Measurements from ENCODE around the gene DPP9.
"Not testable (repeated sequence)": the region's sequence is repeated elsewhere in the genome, so short reads cannot be mapped to it uniquely, and the experiment has no call there.

The DPP9 gene

DNA sequence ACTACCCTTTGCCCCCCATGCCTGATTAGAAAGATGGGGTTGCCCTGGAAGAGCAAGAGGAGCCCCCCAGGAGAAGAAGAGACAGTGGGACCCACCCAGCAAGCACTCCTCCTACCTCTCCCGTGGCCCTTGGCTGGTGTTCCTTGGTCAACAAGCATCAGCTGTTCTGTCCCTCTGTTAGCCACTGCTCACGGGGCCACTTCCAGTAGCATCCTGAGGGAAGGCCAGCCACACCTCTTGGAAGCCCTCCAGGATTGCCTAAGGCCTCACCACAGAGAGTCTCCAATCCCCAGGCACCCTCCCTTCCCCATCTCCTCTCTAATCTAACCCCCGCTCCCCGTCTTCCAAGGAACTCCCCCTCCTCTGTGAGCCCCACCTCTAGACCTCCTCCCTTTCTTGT is 15.1 kb upstream of the DPP9 start:
- DNase-seq = no peak

DNA sequence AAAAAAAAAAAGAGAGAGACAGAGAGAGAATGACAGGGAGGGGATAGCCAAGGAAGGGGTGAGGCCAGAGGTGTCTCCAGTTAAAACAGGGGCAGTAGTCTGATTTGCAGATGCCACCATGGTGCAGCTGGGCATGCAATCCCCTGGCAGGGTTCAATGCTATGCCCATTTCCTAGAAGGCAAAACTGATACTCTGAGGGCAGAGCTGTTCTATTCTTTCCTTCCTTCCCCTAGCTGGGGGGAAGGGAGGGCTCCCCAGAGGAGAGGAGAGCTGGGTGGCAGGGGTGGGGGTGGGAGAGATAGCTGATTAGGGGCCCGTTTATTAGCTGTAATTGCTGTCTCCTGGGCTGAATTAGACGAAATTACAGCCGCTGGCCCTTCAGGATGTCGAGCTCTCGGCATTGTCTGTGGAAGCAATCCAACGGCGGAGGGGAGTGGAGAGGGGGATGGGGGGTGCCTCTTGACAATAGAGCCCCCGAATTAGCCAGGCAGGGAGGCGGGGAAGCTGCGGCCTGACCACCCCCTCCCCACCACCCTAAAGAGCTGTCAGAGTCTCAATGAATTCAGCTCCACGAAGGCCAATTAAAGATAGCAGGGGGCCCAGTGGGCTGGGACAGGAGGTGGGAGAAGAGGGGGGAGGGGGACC is 14.4 kb upstream of the DPP9 start:
- DNase-seq = no peak

DNA sequence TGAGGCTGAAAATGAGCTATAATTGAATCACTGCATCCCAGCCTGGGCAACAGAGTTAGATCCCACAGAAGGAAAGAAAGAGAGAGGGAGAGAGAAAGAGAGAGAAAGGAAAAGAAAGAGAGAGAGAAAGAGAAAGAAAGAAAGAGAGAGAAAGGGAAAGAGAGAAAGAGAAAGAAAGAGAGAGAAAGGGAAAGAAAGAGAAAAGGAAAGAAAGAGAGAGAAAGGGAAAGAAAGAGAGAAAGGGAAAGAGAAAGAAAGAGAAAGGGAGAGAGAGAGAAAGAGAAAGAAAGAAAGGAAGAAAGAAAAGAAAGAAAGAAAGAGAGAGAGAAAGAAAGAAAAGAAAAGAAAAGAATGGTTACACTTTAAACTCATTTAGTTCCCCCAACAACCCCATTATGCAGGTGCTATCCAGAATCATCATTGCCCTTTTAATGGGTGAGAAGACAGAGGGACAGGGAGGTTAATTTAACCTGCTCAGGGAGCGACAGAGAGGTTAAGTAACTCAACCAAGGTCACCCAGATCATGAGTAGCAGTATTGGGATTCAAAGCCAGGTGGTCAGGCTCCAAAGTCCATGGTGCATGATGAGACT is 10.2 kb upstream of the DPP9 start:
- DNase-seq = no peak

DNA sequence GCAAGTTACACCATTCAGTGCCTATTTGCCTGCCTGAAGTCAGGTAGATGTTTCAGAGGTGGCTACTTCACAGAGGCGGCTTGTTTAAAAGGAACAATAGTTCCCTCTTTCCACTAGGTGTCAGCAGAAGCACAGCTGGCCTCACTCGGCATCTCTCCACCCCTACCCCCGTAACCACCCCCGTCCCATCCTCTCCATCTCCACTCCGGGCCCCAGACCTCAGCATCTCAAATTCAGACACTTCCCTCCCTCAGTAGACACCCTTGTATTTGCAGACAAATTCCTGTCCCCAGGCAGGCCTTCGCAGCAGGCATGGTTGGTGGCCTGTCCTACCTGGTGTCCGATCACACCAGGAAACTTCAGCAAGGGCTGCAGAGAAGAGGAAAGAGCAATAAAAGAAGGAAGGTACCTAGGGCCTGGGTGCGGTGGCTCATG is 9.1 kb upstream of the DPP9 start:
- DNase-seq = peak; percentile 71

DNA sequence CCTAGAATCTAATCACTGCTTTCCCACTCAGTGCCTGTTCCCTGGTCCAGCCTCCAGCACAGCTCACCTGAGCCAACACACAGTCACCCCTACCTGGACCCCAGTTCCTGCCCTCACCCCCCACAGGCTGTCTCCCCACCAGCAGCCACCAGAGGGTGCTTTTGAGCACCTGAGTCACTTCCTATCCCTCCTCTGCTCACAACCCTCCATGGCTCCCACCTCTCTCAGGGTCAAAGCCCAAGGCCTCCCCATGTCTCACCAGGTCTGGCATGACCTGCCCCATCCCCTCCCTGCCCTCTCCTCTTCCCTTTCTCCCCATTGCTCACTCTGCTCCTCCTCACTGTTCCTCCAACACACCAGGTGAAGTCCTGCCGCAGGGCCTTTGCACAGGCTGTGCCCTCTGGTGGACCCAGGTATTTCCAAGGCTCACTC is 7.1 kb upstream of the DPP9 start:
- DNase-seq = peak; percentile 85

DNA sequence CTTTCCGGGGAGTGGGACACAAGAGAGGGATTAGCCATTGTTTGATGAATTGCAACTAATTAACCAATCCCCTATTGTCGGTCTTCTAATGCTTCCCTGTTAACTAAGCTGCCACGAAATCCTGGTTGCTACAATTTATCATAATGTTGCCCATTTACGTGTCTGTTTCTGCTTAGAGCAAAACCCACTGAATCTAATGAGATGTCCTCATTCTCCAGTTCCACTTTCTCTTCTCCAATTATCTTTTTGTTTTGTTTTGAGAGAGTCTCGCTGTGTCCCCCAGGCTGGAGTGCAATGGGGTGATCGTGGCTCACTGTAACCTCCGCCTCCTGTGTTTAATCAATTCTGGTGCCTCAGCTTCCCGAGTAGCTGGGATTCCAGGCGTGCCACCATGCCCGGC is 5.2 kb upstream of the DPP9 start:
- DNase-seq = no peak

DNA sequence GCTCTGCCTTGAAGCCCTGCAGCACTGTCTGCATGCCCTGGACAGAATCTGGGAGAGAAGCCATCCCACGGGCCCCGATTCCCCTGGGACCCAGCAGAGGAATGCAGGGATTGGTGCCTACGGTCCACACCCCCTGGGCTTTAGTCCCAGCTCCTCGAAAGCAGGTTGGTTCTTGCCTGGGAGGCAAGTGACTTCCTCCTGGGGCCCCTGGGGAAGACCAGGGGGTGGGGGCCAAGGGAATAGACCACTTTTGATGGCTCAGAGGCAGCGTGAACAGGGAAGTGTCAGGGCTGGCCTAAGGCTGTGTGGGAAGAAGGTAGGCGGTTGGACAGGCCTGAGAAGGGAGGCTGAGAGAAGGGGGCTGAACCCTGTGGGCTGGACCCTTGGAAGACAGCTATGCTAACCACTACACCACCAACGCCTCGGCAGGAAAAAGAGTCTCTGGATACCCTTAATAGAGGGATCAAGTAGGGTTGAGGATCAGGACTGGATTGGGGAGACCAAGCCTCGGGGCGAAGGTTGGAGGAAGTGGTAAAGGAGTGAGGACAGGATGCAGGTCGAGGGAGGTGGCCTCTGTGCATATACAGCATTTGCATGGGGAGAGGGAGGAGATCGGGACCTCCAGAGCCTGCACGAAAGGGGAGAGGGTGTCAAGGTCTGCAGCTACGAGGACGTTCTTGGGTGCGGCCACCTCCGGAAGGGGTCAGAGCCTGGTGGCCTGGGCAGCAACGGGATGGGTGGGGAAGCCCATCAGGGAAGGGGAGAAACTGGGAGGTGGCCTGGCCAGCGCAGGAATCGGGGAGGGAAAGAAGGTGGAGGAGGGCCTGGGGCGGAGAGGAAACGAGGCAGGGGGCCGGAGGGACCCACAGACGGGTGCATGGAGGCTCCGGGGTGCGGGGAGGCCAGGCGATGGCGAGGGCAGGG is 709 bp downstream of the DPP9 start:
- DNase-seq = no peak

DNA sequence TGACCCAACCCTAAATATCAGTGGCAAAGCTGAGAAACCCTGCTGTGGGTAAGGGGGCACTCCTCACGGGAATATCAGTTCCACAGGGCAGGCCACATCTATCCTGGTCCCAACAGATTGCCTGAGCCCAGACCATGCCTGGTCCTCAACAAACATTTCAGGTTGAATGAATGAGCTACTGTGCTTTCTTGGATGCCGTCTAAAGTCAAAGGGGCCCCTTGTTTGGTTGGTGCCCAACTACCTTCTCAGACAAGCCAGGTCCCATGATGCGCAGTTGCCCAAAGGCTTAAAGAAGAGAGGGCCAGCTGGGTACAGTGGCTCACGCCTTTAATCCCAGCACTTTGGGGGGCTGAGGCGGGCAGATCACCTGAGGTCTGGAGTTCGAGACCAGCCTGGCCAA is 2.4 kb downstream of the DPP9 start:
- DNase-seq = no peak

DNA sequence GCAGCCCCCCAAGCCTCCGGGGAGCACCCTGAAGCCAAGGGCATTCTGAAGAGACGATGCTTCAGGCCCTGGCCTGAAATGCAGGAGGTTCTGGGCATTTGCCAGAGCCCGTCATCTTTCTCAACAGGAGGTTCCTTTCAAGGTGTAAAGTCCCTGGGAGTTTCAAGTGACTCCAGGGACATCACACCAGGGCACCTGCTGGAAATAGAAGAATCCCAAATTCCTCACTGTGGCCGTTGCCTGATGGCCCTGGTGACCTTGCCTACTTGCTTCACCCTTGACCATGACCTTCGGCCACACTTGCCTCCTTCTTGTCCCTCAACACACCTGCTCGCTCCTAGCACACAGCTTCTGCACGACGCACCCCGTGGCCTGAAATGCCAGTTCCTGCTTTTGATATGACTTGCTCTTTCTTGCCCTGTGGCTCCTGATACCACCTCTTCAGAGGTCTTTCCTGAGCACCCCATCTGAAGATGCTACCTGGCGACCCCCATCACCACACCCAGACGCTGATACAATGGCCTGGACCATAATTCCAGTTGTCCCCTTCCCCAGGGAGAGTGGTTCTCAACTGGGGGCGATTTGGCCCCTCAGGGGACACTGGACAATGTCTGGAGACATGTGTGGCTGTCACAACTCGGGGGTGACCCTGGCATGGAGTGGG is 3.5 kb downstream of the DPP9 start:
- DNase-seq = no peak

DNA sequence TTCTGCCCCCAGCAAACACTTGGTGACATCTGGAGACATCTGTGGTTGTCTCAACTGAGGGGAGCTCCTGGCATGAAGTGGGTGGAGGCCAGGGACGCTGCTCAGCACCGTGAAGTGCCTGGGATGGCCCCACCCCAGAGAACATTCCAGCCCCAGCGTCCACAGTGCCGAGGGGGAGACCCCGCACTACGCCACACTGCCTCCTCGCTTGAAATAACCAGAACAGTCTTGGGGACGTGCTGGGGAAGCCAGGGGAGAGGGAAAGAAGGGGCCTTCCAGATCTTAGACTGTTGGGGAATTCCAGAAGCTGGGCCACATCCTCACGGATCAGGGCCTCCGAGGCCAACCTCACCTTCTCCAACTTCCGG is 4.2 kb downstream of the DPP9 start:
- DNase-seq = no peak

DNA sequence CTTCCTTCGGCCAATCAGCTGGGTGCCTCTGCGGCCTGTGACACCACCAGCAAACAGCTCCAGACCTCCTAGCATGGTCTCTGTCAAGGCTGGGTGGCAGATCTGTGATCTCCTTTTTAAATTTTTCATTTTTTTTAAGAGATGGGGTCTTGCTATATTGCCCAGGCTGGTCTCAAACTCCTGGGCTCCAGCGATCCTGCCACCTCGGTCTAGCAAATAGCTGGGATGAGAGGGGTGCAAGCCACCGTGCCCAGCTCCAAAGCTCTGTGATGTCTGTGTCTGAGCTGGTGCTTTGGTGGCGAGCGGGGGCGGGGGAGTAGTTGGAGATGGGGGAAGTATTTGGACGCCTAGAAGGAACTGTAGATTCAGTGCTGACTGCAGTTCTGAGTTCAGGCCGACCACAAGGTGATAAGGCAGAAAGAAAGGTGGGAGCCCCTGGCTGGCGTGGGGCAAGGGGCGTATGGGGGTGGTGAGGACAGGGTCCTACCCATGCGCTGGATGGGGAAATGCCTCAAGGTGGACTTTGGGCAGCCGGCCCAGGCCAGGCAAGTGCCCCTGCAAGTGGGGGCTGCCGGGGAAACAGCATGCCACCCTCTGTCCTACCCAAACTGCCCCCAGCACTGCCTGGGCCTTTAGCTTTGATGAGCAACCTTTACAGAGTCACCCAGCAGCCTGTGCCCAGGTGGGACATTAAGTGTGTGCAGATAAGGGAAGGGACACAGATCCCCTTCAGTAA is 5.5 kb downstream of the DPP9 start:
- no peak for DNase-seq

DNA sequence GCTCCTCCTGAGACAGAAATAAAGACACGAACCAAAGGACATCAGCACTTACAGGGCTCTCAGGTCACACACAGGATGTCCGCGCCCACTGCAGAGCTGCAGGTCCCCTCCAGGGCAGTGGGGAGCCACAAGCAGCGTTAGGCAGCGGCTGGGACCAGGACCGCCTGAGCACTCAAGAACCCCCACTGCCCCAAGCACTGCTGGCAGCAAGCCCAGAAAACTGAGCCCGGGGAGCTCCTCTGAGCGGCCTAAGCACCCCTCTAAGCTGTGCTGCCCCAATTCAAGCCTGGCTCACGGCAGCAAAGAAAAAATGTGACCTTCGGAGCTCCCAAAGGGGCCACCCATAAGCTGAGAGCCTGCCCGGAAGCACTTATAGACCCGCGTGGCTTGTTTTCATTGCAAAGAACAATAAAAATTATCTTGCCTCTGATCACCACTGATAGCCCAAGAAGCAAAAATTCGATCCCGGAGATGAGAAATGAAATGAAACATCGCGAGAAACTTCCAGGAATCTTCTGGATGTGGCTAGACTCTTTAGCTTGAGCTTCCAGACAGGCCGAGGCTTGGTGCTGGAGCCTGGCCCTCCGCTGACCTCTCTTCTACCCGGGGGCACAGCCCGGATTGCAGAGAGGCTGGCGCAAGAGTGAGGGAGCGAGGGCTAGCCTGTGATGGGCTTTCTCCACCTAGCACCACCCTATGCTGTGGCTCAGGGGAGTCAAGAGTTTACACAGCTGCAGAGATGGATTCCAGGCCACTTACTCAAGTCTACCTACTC is 6.3 kb downstream of the DPP9 start:
- DNase-seq = no peak

DNA sequence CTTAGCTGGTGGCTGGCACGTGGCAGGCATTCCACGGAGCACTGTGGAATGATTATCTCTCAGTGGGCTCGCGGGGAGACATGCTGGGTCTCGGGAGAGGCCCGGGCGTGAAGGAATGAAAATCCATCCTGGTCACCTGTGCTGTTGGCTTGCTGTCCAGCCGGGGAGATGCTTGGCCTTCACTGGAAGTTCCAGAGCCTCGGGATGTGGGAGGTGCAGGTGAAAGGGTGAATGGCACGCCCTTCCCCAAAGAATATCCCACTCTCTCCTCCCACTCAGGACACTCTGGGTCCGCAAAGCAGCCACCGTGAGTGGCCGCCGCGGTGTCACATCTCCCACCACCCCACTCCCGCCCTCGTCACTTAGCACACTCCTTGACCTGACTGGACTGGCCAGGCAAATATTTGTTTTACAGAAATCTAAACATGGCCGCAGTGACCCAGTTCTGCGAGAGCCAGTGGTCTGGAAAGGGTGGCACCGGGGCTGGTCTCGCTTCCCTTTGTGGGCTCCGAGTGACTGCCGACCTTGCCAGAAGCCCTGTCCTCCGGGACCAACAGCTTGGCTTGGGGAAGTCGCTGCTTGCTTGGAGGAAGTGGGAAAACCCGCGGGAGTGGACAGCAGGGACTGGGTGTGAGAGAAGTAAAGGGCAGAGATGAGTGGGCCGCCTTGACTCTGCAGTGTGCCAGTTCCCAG is 8.0 kb downstream of the DPP9 start:
- DNase-seq = no peak

DNA sequence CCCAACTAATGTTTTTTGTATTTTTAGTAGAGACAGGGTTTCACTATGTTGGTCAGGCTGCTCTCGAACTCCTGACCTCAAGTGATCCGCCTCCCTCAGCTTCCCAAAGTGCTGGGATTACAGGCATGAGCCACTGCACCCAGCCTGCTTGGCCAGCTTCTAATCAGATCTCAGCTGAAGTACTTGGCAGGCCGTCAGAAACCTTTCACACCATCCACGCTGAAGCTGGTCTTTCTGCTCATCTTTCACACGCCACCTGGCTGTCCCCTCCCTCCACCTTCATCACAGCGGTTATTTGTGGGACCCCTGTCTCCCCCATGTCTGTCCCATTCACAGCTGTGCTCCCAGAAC is 8.5 kb downstream of the DPP9 start:
- not testable (repeated sequence) for DNase-seq

DNA sequence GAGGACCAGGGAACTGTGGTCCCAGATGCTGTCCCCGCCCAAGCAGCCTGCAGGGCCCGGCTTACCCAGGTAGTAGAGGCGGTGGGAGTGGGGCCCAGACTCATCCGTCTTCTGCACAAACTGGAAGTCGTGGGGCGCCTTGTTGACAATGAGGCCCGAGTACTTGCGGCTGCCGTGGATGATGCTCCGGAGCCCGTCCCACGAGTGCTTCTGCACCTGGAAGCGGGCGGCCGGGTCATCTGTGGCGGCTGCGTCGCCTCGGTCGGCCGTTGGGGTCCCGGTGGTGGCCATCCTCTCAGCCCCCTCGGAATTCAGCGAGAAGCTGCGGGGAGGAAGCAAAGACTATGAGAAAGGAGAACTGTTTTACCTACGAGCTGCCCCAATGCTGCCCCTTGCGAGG is 9.6 kb downstream of the DPP9 start:
- DNase-seq = no peak

DNA sequence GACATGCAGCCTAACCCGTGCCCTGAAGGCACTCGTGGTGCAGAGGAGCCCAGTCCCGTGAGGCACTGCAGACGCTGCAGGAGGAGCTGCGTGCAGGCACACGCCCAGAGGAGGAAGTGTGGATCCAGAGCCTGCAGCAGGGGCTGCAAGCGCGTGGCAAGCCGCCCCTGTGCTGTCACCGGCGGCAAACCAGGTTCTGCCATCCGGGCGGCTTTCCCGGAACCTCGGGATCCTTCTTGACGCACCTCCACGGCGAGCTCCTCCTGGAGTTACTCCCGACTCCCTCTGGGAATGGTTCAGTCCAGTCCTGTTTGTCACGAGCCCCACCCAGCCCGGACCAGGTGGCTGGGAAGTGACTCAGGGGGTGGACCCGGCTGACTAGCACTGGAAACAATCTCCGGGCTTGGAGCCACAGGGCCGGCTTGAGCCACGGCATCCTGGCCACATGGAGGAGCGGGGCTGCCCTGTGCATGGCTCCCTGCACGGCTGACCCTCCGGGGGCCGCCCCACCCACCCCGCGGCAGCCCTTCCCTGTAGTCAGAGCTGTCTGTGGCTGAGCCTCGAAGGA is 10.2 kb downstream of the DPP9 start:
- no peak for DNase-seq

DNA sequence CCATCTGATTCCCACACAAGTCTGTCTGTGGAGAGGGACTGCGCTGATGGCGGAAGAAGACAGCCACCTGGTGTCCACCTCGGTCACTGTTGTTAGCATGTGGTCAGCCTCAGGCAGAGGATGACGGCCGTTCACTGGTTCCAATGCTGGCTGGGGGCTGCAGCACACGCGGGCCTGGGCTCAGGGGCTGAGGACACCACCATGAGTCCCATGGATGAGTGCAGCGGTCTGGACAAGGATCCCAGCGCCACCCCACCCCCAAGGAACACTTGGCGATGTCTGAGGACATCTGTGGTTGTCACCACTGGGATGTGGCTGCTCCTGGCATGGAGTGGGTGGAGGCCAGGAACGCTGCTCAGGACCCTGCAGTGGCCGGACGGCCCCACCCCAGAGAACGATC is 10.9 kb downstream of the DPP9 start:
- DNase-seq = no peak

DNA sequence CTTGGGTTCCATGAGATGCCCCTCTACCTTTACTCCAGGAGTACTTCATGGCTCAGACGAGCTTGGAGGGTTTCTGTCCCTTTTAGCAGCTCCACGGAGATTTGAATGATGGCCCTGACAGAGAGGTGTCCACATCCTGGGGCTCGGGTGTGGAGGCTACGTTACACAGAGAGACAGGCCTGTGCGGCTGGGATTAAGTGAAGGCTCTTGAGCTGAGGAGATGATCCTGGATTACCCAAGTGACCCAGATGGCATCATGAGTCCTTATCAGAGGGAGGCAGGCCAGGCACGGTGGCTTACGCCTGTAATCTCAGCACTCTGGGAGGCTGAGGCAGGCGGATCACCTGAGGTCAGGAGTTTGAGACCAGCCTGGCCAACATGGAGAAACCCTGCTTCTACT is 12.4 kb downstream of the DPP9 start:
- DNase-seq = no peak

DNA sequence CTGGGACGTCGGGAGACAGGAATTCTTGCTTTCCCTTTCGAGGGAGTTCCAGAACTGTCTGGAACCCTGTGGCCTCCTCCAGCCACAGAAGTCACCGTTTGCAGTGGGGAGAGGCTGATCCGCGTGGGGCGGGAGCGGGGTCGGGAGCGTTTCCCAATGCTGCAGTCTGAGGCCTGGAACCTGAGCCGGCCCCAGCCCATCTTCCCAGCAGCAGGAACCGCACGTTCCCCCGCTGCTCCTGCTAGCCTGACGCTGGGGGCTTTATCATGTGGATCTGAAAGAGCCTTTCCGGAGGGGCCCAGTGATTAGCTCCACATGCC is 13.4 kb downstream of the DPP9 start:
- DNase-seq = no peak

DNA sequence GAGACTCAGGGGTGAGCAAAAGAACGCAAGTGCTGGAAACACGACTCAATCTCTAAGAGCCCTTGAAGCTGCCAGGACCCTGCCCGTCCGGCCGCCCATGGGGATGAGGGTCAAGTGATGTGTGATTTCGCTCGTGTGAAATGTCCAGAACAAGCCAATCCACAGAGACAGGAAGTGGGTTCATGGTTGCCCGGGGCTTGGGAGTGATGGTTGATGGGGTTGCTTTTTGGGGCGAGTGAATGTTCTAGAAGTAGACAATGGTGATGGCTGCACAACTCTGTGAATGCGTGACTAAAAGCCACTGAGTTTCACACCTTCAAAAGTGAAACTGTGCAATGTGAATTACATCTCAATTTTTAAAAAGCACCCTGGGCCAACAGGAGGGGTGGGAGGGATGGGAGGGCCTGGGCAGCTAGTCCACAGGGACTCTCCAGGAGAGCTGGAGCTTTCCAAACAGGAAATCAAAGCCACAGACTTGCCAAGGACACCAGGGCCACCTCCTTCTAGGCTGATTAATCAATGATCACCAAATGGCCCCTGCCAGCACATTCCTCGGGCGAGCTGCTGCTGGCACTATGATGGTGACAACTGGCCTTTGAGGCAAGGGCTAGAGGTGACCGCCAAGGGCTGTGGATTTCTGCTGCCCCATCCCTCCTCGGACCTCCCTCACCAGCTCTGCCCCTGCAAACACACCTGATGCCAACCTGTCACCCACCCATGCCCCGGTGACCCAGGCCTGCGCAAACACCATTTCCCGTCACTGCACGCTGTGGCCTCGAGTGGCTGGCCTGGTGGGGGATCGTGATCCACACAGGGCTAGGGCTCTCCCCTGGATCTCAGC is 14.0 kb downstream of the DPP9 start:
- no peak for DNase-seq

All from activated CD8-positive, alpha-beta memory T cell treated with anti-CD3 and anti-CD28 coated beads for 24 hours (primary cell).